ENCODE results near the gene MAPK14. TPM values are rescaled to one million over a fixed set of nuclear protein-coding genes. Genes with fewer than 3 reads are reported as not detected.

Gene MAPK14
- total RNA-seq, 3 donors from 2014 or later, result 56.1 to 67.7 (median 63.2) TPM

DNA sequence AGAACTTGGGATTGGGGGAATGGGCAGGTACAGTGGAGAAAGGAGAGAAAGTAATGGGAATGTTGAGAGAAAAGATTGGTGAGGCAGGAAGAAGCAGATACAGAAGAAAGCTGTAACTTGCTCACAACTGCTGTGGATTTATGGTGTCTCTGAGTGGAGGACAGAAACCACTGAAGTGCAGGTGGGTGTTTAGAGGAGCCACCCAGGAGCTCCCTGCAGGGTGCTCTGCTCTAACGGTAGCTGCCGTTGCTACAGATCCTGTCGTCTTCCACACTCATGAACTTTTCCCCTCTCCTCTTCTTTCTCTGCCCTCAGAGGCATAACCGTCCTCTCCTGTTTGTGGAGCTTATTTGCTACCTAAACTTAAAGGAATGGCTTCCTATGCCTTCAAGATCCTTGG is 75.2 kb downstream of the MAPK14 start:
- Histone ChIP-seq H3K36me3 (ENCODE audit: low read depth) (peaks cover 7% of the 10 kb centered on the region), H3K4me3 (no peak overlapping the region), H3K4me1 (ENCODE audit: low read depth) (peaks cover 3% of the 10 kb centered on the region), H3K9me3 (no peaks in the 10 kb centered on the region)
- no peak for DNase-seq
- intact Hi-C loops (cut with DNase I, micrococcal nuclease), result no loop called here
- ATAC-seq, result no peak
- no peak for TF ChIP-seq CTCF (IDR thresholded peaks at IDR 0.05)

DNA sequence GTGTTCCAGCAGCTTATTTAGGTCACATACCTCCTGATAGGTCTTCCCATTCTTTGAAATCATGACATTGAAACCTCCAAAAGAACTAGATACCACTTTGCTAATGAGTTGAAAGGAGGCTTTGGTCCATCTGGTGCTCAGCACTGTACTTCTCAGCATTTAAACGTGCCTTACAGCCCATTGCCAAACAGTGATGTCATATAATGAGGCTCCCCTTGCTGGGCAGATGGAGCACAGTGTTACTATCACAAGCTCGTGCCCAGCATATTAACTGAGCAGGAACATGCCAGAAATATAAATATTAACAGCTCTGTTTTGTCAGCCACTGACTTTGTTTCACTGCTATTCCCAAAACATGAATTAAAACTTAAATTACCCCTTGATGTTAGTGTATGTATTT is 77.2 kb downstream of the MAPK14 start:
- DNase-seq, result no peak
- H3K4me1 ChIP-seq (ENCODE audit: low read depth), result no peaks in the 10 kb centered on the region
- intact Hi-C loops (cut with DNase I, micrococcal nuclease), result no loop called here
- ATAC-seq, result no peak
- peaks cover 7% of the 10 kb centered on the region for H3K36me3 ChIP-seq (ENCODE audit: low read depth)
- H3K9me3 ChIP-seq, result no peaks in the 10 kb centered on the region
- no peak overlapping the region for H3K4me3 ChIP-seq
- TF ChIP-seq CTCF (IDR thresholded peaks at IDR 0.05), result no peak

DNA sequence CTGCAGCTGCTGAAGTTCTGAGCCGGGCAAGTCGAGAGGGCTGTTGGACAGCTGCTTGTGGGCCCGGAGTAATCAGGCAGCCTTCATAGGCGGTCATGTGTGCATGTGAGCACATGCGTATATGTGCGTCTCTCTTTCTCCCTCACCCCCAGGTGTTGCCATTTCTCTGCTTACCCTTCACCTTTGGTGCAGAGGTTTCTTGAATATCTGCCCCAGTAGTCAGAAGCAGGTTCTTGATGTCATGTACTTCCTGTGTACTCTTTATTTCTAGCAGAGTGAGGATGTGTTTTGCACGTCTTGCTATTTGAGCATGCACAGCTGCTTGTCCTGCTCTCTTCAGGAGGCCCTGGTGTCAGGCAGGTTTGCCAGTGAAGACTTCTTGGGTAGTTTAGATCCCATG is 81.5 kb downstream of the MAPK14 start:
- Histone ChIP-seq H3K36me3 (ENCODE audit: low read depth) (no peaks in the 10 kb centered on the region), H3K4me1 (ENCODE audit: low read depth) (peaks cover 6% of the 10 kb centered on the region), H3K4me3 (no peak overlapping the region), H3K9me3 (no peaks in the 10 kb centered on the region)
- peak; percentile 80 for ATAC-seq
- DNase-seq, result no peak
- TF ChIP-seq CTCF (IDR thresholded peaks at IDR 0.05), result no peak
- intact Hi-C loops (cut with DNase I, micrococcal nuclease), result no loop called here

- H3K4me1 ChIP-seq (ENCODE audit: low read depth), result peaks cover 14% of the 10 kb centered on the region
- ATAC-seq (no peak), DNase-seq (no peak)
- no peaks in the 10 kb centered on the region for H3K36me3 ChIP-seq (ENCODE audit: low read depth)
- H3K9me3 ChIP-seq, result no peaks in the 10 kb centered on the region
- no peak for TF ChIP-seq CTCF (IDR thresholded peaks at IDR 0.05)
- no peak overlapping the region for H3K4me3 ChIP-seq
- intact Hi-C loops (cut with DNase I, micrococcal nuclease), result no loop called here
Measured at GRCh38 chr6:36110050-36110449, 82.4 kb downstream of the MAPK14 start.

- DNase-seq (no peak), ATAC-seq (no peak)
- no peaks in the 10 kb centered on the region for H3K36me3 ChIP-seq (ENCODE audit: low read depth)
- H3K9me3 ChIP-seq, result no peaks in the 10 kb centered on the region
- peaks cover 21% of the 10 kb centered on the region for H3K4me1 ChIP-seq (ENCODE audit: low read depth)
- no peak overlapping the region for H3K4me3 ChIP-seq
- intact Hi-C loops (cut with DNase I, micrococcal nuclease), result no loop called here
- TF ChIP-seq CTCF (IDR thresholded peaks at IDR 0.05), result no peak
Measured at GRCh38 chr6:36110863-36111262, 83.3 kb downstream of the MAPK14 start.

DNA sequence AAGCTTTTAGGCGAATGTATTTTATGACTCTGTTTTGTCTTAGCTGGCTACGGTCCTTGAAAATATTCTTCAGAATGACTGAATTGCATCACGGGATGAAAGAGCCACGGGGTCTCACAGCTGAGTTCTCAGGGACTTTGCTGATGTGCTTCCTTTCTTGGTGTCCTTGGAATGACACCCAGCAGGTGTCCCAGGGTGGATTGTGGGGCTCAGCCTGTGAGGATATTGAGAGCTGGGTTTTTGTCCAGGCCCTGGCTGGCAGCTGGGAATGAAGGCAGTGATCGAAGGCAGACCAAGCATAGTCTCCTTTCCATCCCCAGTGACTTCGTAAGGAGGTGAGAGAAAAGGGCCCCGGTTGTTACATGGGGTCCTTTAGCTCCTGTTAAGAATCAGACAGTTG is 83.9 kb downstream of the MAPK14 start:
- intact Hi-C loops (cut with DNase I, micrococcal nuclease), result no loop called here
- Histone ChIP-seq H3K4me1 (ENCODE audit: low read depth) (peaks cover 21% of the 10 kb centered on the region), H3K36me3 (ENCODE audit: low read depth) (no peaks in the 10 kb centered on the region), H3K4me3 (no peak overlapping the region), H3K9me3 (no peaks in the 10 kb centered on the region)
- no peak for TF ChIP-seq CTCF (IDR thresholded peaks at IDR 0.05)
- DNase-seq (no peak), ATAC-seq (no peak)

All from mucosa of descending colon (tissue), 3 donors.